DND-41 (cell line): Measurements from ENCODE around the gene LRRC10.
A peak's percentile ranks its signal among the peaks of the same experiment; 100 is the strongest.

Experiments
- EZH2 ChIP-seq: IDR thresholded peaks from 3 replicates; pipeline ENCODE4 v1.6.1; 2012; ENCODE audit warnings: borderline replicate concordance, low read depth, mild to moderate bottlenecking, moderate library complexity, low read length, inconsistent platforms; ENCODE audit not compliant: severe bottlenecking
- TF ChIP-seq, protein P1 (sequence below): IDR thresholded peaks from 2 replicates; pipeline ENCODE4 v1.5.1; 2012; ENCODE audit warnings: borderline replicate concordance, low read length, moderate library complexity, mild to moderate bottlenecking; ENCODE audit not compliant: poor library complexity, severe bottlenecking; ENCODE audit errors: extremely low read depth

DNA sequence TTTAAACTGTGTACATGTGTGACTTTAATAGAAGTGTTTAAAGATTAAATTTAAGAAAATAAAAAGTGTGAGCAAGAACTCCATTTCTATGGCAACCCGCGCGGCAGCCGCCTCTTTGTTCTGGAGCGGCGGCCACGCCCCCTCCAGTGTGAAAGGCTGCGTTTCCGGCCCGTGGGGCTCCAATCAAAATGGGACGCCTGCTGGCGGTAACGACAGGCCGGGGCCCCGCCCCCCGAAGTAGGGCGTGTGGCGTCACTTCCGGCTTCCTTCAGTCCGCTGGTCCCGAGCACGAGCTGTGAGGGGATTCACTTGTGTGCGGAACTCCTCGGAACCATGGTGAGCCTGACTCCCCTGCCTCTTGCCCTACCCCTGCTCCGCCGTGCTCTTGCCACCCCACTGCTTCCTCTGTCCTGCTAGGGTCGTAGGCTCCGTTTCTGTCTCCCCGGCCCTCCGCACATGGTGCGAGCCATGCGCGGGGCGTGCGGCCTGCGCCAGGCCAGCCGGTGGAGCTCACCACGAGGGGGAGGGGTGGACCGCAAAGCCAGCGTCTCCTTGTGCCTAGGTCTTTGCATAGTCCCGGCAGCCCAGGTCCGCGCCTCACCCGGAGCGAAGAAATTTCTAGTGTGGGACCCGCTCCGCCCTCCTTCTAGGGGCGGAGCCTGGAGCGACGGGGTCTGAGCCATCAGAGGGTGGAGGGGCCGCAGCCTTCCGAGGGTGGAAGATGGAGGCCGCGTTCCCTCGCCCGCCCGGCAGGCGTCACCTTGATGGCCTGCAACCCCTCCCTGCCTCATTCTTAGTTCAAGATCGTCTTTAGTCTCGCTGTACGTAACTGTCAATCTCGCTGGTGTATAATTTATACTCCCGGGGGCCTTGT lies 25.3 kb downstream of the LRRC10 start, which contains the start of gene CCT2:
- TF ChIP-seq, protein P1, sequence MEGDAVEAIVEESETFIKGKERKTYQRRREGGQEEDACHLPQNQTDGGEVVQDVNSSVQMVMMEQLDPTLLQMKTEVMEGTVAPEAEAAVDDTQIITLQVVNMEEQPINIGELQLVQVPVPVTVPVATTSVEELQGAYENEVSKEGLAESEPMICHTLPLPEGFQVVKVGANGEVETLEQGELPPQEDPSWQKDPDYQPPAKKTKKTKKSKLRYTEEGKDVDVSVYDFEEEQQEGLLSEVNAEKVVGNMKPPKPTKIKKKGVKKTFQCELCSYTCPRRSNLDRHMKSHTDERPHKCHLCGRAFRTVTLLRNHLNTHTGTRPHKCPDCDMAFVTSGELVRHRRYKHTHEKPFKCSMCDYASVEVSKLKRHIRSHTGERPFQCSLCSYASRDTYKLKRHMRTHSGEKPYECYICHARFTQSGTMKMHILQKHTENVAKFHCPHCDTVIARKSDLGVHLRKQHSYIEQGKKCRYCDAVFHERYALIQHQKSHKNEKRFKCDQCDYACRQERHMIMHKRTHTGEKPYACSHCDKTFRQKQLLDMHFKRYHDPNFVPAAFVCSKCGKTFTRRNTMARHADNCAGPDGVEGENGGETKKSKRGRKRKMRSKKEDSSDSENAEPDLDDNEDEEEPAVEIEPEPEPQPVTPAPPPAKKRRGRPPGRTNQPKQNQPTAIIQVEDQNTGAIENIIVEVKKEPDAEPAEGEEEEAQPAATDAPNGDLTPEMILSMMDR: peak; percentile 46
- no peak for TF ChIP-seq EZH2
